ENCODE measurements around the gene MAT2B. TPM values are rescaled to one million over a fixed set of nuclear protein-coding genes. Genes with fewer than 3 reads are reported as not detected.

The MAT2B gene
- total RNA-seq, 4 donors from 2014 or later, result 34.6 to 65.3 (median 51.1) TPM

DNA sequence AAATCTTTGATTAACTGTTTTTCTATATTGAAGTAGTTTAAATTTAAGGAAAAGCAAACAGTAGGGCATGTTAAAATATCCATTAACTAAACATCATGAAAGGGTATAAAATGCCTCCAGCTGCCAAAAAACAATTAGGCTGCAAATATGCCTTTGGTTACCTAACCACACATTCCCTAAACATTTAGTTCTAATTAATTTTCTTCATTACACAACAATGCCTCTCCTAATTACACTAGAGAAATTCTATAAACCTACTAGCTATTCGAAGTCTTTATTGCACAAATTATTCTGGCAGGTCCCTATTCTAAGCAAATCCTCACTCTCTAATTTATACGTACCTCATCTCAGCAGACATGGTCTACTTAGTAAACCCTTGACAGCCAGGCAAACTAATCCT, 37.4 kb downstream of the MAT2B start:
- Histone ChIP-seq H3K9me3 (no peaks in the 10 kb centered on the region), H3K27me3 (no peaks in the 10 kb centered on the region), H3K4me3 (no peak overlapping the region), H3K36me3 (no peaks in the 10 kb centered on the region), H3K4me1 (no peaks in the 10 kb centered on the region), H3K27ac (no peak overlapping the region)
- no peak for DNase-seq
- TF ChIP-seq POLR2A (IDR thresholded peaks at IDR 0.05), result no peak
- TF ChIP-seq, protein P1, sequence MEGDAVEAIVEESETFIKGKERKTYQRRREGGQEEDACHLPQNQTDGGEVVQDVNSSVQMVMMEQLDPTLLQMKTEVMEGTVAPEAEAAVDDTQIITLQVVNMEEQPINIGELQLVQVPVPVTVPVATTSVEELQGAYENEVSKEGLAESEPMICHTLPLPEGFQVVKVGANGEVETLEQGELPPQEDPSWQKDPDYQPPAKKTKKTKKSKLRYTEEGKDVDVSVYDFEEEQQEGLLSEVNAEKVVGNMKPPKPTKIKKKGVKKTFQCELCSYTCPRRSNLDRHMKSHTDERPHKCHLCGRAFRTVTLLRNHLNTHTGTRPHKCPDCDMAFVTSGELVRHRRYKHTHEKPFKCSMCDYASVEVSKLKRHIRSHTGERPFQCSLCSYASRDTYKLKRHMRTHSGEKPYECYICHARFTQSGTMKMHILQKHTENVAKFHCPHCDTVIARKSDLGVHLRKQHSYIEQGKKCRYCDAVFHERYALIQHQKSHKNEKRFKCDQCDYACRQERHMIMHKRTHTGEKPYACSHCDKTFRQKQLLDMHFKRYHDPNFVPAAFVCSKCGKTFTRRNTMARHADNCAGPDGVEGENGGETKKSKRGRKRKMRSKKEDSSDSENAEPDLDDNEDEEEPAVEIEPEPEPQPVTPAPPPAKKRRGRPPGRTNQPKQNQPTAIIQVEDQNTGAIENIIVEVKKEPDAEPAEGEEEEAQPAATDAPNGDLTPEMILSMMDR (IDR thresholded peaks at IDR 0.05), result no peak

DNA sequence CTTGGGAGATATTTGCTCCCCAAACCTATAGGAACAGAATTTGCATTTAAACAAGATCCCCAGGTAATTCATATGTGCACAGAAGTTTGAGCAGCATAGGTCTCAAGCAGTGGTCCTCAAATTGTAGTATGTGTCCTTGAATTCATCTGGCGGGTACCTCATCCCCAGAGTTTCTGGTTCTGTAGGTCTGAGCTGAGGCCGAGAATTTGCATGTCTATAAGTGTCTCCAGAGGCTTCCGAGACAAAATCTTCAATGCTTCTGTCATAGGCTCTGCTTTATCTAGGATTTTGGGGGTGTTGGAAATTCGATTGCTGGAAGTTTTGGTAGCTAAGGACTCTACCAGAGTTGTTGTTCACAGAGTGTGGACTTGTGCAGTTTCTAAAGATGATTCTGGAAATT, 38.6 kb downstream of the MAT2B start:
- Histone ChIP-seq H3K4me1 (no peaks in the 10 kb centered on the region), H3K27me3 (no peaks in the 10 kb centered on the region), H3K27ac (no peak overlapping the region), H3K9me3 (no peaks in the 10 kb centered on the region), H3K36me3 (no peaks in the 10 kb centered on the region), H3K4me3 (no peak overlapping the region)
- no peak for DNase-seq
- TF ChIP-seq POLR2A (IDR thresholded peaks at IDR 0.05), result no peak
- TF ChIP-seq, protein P1 (IDR thresholded peaks at IDR 0.05), result no peak

DNA sequence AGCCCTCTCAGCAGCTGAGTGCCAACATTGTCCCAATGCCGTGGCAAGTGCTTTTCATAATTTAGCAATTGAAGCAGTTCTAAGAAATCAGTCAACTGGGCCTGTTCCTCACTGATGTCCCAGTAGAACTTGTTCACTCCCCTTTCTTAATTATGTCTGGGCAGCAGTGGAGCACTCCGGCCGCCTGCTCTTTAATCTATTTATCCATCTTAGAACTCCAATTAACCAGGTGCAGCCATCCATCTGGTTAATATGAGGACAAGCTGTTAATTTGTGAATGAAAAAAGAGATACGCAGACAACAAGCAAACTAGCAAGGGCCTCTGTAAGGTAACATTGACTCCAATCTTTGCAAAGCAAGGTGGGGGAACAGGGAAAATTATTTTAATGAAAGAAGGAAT, 39.4 kb downstream of the MAT2B start:
- Histone ChIP-seq H3K27me3 (no peaks in the 10 kb centered on the region), H3K4me3 (no peak overlapping the region), H3K27ac (no peak overlapping the region), H3K4me1 (no peaks in the 10 kb centered on the region), H3K36me3 (no peaks in the 10 kb centered on the region), H3K9me3 (no peaks in the 10 kb centered on the region)
- TF ChIP-seq, protein P1 (IDR thresholded peaks at IDR 0.05), result no peak
- TF ChIP-seq POLR2A (IDR thresholded peaks at IDR 0.05), result no peak
- DNase-seq, result no peak

DNA sequence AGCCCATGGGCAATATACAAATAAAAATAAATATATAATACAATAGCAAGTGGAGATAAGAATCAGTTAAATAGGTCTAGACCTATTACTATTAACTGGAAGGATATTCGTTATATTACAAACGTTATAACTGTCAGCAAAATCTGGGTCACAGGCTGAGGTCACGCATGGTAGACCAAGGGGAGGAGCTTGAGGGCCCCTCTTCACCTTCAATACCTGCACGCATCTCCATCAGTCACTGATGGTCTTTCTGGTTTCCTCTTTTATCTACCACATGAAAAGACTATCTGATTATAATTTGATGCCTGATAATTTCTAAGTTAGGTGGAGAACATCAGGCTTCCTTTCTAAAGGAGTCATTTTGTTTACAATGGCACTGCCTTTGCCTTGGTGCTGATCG, 43.2 kb downstream of the MAT2B start:
- Histone ChIP-seq H3K9me3 (no peaks in the 10 kb centered on the region), H3K36me3 (no peaks in the 10 kb centered on the region), H3K27me3 (no peaks in the 10 kb centered on the region), H3K27ac (no peak overlapping the region), H3K4me3 (no peak overlapping the region), H3K4me1 (no peaks in the 10 kb centered on the region)
- TF ChIP-seq, protein P1 (IDR thresholded peaks at IDR 0.05), result no peak
- no peak for TF ChIP-seq POLR2A (IDR thresholded peaks at IDR 0.05)
- no peak for DNase-seq

DNA sequence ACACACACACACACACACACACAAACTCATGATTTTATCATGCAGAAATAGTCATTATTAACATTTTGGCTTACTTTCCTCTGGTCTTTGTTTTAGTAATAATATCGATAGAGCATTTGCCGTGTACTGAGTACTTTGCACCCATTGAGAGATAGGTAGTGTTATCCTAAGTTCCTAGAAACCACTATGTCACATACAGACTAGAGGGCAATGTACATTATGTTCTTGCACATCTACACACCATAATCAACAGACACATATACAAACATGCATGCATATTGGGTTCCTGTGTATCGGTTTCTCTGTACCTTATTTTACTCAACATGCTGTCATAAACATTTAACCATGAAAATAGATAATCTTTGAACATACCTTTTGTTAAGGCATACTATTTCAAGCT, 45.7 kb downstream of the MAT2B start:
- Histone ChIP-seq H3K4me1 (no peaks in the 10 kb centered on the region), H3K4me3 (no peak overlapping the region), H3K9me3 (no peaks in the 10 kb centered on the region), H3K27ac (no peak overlapping the region), H3K27me3 (no peaks in the 10 kb centered on the region), H3K36me3 (no peaks in the 10 kb centered on the region)
- TF ChIP-seq, protein P1 (IDR thresholded peaks at IDR 0.05), result no peak
- no peak for TF ChIP-seq POLR2A (IDR thresholded peaks at IDR 0.05)
- DNase-seq, result no peak

DNA sequence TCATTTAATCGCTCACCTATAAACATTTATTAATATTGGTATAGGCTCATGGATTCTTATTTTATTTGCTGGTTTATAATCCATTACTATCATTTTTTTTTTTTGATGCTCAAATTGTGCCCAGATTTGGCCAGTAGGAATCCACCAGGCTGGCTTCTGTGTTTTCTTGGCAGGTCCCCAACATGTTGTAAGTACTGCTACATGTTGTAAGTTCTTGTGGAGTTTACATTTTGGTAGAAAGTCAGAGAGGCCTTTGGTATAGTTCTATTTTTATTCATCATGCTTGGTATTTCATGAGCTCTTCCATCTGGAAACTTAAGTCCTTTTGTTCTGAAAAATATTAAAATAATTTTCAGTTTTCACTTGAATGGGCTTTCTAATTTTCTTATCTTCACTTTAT, 47.1 kb downstream of the MAT2B start:
- H3K27me3 ChIP-seq, result no peaks in the 10 kb centered on the region
- no peak for TF ChIP-seq POLR2A (IDR thresholded peaks at IDR 0.05)
- TF ChIP-seq, protein P1 (IDR thresholded peaks at IDR 0.05), result no peak
- H3K4me3 ChIP-seq, result no peak overlapping the region
- DNase-seq, result no peak
- H3K4me1 ChIP-seq, result no peaks in the 10 kb centered on the region
- no peaks in the 10 kb centered on the region for H3K9me3 ChIP-seq
- no peaks in the 10 kb centered on the region for H3K36me3 ChIP-seq
- no peak overlapping the region for H3K27ac ChIP-seq
